ENCODE measurements around the gene CLTC.
"Not testable (repeated sequence)": the region's sequence is repeated elsewhere in the genome, so short reads cannot be mapped to it uniquely, and the experiment has no call there.

Gene CLTC

DNA sequence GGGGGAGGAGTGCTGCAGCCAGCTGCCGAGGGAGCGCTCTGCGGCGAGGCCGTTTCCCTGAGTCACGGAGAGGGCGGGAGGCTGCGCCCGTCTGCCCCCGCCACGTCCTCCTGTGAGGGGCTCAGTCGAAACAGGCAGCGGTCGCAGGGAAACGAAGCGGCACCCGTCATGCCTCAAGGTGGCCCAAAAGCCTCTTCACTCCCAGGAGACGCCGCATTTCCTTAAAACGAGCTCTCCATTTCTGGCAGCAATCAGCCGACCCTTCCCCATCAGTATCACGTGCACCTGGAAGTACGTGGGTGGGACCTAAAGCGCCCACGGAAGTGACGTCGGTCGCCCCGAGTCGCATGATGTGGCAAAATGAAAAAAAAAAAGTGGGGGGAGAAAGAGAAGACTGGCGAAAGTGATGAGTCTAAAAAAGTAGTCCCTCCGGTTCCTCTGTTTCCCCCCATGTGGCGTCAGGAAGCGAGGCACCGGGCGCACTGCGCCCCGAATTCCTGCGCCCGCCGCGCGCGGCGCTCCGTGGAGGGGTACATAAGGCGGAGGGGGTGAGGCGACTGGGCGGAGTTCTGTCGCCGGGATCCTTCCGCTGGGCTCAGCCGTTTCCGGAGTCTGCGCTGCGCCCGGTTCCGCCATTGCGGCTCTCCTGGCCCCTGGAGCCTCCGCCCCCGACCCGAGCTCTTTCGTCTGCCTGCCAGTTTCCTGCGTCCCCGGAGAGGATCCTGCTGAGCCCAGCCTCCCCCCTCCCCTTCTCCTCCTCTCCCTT, at the start of gene CLTC:
Gene CLTC (plus strand): TSS at position 598 of the 766 bp plus-strand sequence. CDS start 237 bp downstream, outside the sequence.
- peak; percentile 98 for DNase-seq (ENCODE audit: low spot score)

DNA sequence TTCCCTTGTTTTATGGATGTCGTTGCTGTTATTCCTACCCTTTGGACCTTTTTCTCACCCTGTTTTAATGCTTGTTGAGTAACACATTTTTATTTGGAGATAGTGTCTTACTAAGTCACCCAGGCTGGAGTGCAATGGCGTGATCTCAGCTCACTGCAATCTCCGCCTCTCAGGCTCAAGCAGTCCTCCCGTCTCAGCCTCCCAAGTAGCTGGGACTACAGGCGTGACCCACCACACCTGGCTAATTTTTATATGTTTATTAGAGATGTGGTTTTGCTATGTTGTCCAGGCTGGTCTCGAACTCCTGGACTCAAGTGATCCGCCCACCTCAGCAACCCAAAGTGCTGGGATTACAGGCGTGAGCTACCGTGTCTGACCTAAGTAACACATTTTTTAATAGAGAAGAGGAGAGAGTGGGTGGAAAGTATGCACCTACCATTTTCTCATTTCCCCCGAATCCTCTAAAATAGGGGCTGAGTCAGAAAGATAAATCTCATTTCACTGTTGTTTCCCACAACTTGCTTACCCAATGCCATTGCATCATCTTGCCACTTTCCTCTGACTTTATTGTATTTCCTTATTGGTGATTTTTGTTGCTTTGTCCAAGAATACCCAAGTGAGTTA, 47.3 kb upstream of the CLTC start:
- no peak for DNase-seq (ENCODE audit: low spot score)

DNA sequence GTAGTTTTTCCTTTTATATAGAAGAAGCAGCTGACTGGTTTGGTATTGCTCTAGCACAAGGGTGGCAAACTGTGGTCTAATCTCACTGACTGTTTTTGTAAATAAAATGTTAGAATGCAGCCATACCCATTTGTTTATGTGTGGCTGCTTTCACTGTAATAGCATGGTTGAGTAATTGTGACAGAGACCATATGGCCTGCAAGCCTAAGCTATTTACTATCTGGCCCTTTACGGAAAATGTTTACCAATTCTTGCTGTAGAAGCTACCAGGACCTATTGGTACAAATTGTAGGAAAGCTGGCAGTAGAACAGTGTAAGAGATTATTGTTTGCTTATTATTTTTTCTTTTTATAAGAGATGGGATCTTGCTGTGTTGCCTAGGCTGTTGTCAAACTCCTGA, 35.5 kb upstream of the CLTC start:
- not testable (repeated sequence) for DNase-seq (ENCODE audit: low spot score)

DNA sequence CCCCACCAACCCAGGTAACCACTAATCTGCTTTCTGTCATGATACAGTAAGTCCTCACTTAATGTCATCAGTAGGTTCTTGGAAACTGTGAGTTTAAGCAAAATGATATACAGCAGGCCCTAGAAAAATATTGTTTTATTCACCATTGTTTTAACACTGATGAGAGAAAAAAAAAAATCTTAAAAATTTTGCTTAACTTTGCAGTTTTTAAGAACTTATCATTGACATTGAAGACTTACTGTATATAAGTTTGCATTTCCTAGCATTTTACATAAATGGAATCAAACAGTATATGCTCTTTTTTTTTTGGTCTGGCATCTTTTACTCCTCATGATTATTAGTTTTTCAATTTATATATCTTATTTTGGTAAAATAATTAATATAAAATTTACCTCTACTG, 19.5 kb upstream of the CLTC start:
- DNase-seq (ENCODE audit: low spot score) = no peak

DNA sequence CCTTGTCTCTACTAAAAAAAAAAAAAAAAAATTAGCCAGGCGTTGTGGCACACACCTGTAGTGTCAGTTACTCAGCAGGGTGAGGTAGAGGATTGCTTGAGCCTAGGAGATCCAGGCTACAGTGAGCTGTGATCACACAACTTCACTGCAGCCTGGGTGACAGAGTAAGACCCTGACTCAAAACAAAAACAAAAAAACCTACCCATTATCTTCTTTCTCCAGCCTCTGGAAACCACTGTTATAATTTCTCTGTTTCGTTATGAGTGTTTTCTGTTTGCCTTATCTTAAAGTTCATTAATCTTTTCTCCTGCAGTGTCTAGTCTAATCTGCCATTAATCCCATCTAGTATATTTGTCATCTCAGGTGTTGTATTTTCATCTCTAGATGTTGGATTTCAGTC, 18.6 kb upstream of the CLTC start:
- DNase-seq (ENCODE audit: low spot score) = no peak

DNA sequence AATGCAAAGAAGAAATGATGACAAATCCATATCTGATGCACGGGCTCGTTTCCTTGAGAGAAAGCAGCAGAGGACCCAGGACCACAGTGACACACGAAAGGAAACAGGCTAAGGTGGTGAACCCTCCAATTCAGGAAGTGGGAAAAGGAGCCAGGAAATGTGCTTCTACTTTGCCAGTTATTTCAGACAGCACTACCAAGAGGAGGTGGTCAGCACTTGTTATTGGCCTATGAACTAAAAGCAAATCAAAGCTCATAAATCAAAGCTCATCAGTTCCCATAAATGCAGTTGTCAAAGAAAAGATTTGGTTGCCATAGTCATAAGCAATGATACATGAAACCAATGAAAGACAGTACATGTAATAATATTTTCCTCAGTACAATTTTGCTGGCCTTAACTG, 12.6 kb upstream of the CLTC start:
- no peak for DNase-seq (ENCODE audit: low spot score)

DNA sequence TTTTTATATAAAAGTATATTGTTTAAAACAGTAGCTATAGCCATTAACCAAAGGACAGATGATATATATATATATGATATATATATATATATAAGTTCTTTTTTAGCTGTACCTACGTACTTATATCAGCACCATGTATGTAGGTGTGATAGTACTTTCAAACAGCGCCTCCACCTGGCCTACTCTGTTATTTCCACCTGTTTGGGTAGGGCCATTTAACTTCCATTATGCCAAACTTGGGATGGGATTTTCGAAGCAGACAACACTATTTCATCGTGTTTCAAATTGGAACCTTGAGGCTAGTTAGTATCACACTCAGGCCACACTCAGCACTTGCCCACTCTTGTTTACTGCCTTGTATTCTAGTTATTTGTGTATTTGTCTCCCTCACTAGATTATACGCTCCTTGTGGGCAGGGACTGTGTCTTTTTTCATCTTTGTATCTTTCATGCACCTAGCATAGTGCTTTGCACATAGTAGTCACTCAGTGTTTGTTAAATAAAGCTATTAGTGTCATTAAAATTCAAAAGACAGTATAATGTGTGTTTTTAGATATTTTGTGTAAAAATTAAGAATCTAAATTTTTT, 11.8 kb upstream of the CLTC start:
- no peak for DNase-seq (ENCODE audit: low spot score)

DNA sequence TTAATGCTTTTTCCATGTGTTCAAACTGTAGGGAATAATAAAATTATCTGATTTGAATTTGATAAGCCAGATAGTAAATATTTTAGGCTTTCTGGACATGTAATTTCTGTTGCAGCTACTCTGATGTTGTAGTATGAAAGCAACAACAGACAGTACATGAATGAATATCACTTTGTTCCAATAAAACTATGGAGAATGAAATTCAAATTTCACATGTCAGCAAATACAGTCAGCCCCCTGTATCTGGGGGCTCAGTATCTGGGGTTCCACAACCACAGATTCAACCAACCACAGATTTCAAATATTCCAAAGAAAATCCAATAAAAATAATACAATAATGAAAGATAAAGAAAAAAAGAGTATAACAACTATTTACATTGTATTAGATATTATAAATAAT, 8.2 kb upstream of the CLTC start:
- no peak for DNase-seq (ENCODE audit: low spot score)

DNA sequence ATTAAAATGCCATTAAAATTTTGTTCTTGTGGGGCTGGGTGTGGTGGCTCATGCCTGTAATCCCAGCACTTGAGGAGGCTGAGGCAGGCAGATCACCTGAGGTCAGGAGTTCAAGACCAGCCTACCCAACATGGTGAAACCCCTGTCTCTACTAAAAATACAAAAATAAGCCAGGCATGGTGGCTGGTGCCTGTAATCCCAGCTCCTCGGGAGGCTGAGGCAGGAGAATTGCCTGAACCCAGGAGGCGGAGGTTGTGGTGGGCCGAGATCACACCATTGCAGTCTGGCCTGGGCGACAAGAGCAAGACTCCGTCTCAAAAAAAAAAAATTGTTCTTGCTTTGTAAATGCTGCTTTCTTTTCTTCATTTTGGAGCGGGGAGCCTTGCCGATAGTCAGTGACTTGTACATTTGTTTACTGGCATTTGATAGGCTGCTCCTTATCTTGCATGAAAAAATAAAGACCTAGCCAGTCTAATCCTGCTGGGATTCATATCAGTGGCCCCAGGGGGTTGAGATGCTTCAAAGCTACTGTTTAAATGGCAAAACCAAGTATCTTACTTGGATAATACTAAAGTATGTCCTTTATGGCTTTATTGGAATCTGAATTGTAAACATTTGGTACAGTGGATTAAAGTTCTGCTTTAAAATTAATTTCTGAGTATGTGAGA, 3.3 kb upstream of the CLTC start:
- no peak for DNase-seq (ENCODE audit: low spot score)

DNA sequence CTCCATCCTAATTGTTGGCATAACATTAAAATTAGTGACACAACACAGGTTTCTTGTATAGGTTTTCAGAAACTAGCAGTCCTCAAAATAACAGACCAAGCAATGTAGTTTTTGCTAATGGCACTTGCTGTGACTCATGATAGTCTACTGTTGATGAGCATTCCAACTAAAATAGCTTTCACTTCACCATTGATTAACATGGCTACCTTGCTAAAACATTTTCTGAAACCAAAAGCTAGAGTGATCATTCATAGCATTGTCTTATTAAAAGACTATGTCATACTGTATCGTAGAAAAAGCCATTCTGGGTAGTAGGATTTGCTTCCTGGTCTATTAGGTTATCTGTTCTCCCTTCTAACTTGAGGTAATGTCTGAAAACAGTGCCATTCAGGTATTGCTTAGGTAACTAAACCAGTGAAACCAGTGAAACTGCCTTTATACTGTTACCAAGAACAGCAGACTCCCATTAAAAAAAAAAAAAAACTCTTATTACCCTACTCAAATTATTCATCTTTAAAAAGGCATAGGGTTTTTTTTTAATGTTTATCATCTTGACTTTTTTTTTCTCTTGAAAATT, 2.5 kb upstream of the CLTC start:
- no peak for DNase-seq (ENCODE audit: low spot score)

DNA sequence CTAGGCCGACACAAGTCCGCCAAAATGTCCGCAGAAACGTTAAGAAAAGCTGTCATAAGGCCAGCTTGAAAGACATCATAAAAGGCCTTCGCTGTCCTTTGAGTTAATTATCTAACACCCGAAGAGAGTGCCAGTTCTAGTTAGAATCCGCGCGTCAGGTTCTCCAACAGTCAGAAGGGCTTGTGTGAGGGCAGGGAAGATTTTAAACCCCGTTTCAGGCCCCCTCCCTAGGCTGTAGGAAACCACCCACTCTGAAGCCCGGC, 729 bp upstream of the CLTC start:
- DNase-seq (ENCODE audit: low spot score) = peak; percentile 93

DNA sequence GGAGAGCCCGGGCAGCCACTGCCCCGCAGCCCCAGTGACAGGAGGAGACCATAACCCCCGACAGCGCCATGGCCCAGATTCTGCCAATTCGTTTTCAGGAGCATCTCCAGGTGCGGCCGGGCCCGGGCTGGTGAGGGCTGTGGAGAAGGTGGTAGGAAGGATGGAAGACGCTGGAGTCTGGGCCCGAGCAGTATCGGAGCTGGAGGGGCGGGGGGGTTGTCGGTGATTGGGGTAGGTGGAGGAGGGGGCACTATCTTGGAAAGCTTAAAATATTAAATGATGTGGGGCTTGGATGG, 317 bp downstream of the CLTC start:
- DNase-seq (ENCODE audit: low spot score) = no peak

DNA sequence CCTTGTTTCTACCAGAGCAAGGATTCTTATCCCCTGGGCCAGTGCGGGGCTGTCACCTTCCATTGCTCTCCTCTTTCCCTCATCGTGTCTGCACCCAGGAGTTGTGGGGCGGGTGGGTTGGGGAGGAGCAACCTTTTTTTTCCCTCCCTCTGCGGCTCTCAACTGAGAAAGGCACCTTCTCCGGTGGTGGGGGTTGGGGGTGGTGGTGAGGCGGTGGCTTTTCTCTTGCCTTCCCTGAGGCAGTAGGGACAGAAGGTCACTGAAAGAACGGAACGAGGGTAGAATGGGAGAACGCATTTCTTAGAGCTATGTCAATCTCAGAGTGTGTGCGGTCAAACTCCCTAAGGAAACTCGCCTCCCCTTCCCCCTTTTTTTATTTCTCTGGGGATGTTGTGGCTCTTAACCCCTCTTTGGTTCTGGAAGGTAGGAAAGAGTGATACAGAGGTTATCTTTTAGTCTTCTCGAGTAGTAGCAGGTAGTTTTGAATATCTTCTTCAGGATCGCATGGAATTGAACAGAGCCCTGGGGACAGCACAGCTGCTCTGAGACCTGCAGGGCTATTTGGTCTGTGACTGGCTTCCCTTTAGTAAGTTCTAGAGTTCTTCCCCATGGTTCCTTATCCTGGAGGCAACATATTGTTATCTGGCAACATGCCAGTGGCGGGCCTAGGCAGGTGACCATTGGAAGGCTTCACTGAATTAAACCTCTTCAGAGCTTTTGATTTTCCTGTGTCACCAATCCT, 994 bp downstream of the CLTC start:
- DNase-seq (ENCODE audit: low spot score) = peak; percentile 58

DNA sequence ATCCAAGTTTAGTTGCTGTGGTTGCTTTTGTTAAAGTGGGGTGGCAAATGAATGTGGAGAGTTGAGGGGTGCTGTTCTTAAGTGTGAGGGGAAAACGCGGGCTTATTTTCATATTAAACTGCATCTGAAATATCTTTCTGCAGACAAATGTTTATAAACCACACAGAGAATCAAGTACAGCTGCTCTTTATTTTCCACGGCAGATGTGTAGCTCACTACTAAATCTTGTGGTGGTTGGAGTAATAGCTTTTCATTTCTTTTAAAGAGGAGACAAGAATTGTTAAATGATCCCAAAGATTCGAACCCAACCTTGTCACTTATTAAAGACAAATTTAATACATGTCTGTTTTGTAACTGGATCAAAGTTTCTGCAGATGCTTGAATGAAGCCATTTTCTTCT, 2.1 kb downstream of the CLTC start:
- no peak for DNase-seq (ENCODE audit: low spot score)

DNA sequence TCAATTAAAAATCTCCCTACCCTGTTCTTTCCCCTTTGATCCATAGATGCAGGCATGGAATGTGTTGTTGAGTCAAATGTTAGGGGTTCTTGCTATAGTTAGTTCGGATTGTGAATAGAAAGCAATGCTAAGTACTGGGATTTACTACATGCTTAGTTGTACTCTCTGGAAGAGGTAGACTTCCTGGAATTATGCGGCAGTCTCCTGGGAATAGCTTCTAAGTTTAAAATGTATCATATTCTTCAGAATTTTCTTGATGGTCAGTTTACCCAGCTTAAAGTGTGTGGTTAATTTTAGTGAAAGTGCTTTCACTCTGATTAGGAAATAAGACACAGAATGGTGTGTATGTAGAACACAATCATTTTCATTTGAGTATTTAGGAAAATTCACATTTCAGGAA, 3.5 kb downstream of the CLTC start:
- DNase-seq (ENCODE audit: low spot score) = no peak

DNA sequence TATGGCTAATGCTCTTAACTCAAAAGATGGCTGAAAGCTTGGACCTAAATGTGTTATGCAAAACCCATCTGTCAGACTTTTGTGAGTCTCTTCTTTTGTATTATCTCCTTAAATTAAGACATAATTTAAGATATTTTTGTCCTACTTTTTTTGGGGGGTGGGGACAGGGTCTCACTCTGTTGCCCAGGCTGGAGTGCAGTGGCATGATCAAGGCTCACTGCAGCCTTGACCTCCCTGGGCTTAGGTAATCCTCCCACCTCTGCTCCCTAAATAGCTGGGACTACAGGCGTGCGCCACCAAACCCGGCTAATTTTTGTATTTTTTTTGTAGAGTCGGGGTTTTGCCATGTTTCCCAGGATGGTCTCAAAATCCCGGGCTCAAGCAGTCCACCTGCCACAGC, 7.1 kb downstream of the CLTC start:
- no peak for DNase-seq (ENCODE audit: low spot score)

DNA sequence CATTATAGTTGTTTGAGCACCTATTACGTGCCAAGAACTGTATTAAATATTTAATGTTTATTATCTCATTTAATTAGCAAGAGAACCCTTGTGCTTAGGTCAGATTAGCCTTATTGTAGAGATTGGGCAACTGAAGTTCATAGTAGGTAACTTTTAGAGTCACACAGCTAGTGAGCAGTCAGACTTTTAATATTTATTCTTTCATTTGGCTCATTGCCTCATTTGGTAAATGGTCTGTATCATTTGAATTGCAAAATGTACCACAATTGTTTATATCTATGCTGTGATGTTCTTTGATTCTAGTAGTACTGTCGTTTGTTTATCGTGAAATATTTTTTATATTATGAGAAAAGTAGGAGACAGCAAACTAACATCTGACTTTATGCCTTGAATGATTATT, 7.6 kb downstream of the CLTC start:
- DNase-seq (ENCODE audit: low spot score) = no peak

DNA sequence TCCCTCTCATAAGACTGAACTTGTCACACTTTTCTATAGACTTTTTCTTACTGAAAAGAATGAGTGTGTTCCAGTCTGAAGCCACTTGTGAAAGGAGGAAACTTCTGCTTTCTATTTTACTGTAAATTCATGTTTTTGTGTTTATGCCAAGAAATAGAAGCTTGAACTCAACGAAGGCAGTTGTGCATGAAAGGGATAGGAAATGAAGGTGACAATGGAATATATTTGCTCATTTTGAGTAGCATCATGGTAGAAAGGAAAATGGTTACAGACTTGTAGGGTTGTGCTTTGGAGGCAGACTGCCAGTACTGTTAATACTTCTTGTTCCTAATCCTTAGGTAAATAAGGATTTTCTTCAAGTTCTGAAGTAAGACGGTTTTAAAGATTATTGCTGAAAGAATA, 8.1 kb downstream of the CLTC start:
- DNase-seq (ENCODE audit: low spot score) = peak; percentile 32

DNA sequence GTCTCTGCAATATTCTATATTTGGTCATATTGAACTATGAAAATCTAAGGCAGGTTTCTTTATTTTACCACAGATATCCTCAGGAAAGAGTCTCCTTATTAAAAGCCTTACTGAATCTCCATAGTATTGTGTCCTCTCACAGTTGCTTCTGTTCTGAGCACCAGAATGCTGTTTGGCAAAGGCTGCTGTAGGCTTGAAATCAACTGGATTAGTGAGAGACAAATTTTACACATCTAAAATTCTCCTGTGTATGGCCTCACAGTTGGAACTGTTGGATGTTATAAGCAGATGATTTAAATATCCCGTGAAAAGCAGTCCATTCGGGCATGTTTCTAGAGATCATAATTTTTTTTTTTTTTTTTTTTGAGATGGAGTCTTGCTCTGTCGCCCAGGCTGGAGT, 9.5 kb downstream of the CLTC start:
- no peak for DNase-seq (ENCODE audit: low spot score)

DNA sequence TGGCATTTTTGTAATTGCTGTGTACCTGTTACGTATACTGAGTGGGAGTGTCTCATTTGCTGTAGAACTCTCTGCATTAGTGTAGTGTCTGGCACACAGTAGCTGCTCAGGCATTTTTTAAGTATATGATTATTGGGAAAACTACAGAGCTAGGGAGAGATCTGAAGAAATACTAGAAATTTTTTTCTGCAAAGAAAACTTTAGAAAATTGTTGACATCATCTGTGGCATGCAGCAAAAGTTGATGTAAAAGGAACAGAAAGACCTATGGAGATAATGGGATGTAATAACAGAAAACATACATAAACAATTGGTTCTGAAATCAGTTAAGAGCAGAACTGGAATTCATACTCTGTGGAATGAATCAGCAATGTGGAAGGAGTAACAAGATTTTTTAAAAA, 11.6 kb downstream of the CLTC start:
- DNase-seq (ENCODE audit: low spot score) = no peak

DNA sequence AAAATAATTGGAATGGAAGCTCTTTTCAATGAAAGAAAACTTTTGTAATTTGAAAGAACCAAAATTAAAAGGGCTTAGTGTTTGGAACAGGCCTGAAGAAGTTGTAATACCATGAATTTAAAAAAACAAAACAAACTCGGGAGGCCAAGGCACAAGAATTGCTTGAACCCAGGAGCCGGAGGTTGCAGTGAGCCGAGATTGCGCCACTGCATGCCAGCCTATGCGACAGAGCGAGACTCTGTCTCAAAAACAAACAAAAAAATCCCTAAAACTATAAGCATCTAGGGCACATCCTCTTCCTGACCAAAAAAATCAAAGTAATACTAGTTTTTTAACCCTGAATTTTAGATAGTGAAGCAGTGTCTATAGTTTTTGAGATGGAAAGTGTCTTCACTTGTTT, 12.7 kb downstream of the CLTC start:
- no peak for DNase-seq (ENCODE audit: low spot score)

DNA sequence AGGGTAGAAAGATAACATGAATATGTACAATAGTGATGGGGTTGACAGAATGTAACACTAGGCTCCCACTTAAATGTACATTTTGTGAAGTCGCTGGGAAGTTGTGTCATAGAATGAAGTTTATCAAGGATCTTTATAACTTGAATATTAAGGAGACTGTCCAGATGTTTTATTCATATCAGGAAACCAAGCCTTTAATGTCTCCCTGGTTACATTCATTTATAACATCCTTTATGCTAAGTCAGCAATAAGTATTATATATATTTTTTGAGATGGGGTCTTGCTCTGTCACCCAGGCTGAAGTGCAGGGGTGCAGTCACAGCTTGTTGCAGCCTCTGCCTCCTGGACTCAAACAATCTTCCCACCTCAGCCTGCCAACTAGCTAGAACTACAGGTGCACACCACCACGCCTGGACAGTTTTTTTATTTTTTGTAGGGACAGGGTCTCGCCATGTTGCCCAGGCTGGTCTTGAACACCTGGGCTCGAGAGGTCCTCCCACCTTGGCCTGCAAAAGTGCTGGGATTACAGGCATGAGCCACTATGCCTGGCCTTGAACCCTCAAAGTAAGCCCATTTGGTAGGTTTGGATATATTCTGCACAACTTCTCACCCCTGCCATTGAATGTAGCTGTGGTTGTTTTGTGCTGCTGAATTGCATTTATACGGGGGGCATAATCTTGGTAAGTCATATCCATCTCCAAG, 14.1 kb downstream of the CLTC start:
- no peak for DNase-seq (ENCODE audit: low spot score)
